Measurements from ENCODE around the gene RNF167. TPM values are rescaled to one million over a fixed set of nuclear protein-coding genes. Genes with fewer than 3 reads are reported as not detected.

Gene RNF167
- total RNA-seq, result 10 to 100 TPM; 23.1 to 37.6 TPM

DNA sequence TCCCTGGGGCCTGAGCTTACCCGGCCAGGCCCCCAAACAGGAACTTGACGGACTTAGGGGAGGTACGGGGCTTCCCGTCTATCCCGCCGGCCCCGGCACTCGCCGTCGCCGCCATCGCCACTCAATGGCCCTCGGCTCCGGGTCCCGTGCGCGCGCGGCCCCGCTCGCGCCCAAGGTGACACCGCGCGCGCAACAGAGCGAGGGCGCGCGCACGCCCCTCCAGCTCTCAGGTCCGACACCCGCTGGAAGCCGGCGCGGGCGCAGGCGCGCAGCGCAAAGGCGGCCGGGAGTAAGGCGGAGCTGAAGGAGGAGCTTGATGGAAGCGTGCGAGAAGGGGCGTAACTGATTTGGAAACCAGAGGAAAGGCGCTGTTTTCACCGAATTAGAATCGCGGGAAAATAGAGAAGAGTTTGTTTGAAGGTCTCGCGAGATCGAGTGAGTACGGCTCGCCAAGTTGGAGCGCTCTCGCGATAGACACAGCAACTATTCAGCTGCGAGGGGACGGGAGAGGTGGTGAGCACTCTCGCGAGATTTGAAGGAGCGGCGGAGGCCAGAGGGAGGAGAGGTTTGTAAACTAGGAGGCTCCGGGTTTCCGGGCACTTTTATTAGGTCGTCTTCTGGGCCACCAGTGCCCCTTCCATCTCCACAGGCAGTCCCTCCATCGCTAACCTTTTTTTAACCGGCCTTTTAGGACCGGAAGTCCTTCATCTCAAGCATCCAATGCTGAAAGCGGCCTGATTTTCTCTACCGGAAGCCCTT is at the start of gene RNF167, which contains the start of gene SLC25A11:
Gene RNF167 (plus strand): TSS at position 473 of the 759 bp plus-strand sequence. CDS start 642 bp downstream, outside the sequence.
Gene SLC25A11 (minus strand): TSS at position 251 of the 759 bp plus-strand sequence. CDS start 136 bp downstream, at position 115.
- H3K27me3 ChIP-seq, result no peaks in the 10 kb centered on the region
- peak within 1 kb of the TSS; percentile 78 to 92 for H3K4me3 ChIP-seq
- intact Hi-C loops (cut with DNase I), result no loop called here
- peak within 1 kb of the TSS; percentile 82 to 94 (median 91) for H3K27ac ChIP-seq
- no peaks in the 10 kb centered on the region for H3K9me3 ChIP-seq
- peaks cover 0 to 13% of the 10 kb centered on the region in 2 donors for H3K36me3 ChIP-seq (replicated peaks in 1 of 2; ENCODE audit: insufficient read depth in 1 of 2, low read depth in 2 of 2)
- WGBS, 2 donors, result 1% methylated on average over 45 to 72 of the region's 72 CpGs
- ATAC-seq (peak; percentile 90), DNase-seq (peak; percentile 95 to 99 (median 96))
- TF ChIP-seq POLR2A (IDR thresholded peaks at IDR 0.05), result peak in 2 of 3 donors; percentile 54 to 62
- TF ChIP-seq, protein P1, sequence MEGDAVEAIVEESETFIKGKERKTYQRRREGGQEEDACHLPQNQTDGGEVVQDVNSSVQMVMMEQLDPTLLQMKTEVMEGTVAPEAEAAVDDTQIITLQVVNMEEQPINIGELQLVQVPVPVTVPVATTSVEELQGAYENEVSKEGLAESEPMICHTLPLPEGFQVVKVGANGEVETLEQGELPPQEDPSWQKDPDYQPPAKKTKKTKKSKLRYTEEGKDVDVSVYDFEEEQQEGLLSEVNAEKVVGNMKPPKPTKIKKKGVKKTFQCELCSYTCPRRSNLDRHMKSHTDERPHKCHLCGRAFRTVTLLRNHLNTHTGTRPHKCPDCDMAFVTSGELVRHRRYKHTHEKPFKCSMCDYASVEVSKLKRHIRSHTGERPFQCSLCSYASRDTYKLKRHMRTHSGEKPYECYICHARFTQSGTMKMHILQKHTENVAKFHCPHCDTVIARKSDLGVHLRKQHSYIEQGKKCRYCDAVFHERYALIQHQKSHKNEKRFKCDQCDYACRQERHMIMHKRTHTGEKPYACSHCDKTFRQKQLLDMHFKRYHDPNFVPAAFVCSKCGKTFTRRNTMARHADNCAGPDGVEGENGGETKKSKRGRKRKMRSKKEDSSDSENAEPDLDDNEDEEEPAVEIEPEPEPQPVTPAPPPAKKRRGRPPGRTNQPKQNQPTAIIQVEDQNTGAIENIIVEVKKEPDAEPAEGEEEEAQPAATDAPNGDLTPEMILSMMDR (IDR thresholded peaks at IDR 0.05), result peak in 1 of 7 experiments; percentile 29
- H3K4me1 ChIP-seq, result peaks cover 28% of the 10 kb centered on the region

DNA sequence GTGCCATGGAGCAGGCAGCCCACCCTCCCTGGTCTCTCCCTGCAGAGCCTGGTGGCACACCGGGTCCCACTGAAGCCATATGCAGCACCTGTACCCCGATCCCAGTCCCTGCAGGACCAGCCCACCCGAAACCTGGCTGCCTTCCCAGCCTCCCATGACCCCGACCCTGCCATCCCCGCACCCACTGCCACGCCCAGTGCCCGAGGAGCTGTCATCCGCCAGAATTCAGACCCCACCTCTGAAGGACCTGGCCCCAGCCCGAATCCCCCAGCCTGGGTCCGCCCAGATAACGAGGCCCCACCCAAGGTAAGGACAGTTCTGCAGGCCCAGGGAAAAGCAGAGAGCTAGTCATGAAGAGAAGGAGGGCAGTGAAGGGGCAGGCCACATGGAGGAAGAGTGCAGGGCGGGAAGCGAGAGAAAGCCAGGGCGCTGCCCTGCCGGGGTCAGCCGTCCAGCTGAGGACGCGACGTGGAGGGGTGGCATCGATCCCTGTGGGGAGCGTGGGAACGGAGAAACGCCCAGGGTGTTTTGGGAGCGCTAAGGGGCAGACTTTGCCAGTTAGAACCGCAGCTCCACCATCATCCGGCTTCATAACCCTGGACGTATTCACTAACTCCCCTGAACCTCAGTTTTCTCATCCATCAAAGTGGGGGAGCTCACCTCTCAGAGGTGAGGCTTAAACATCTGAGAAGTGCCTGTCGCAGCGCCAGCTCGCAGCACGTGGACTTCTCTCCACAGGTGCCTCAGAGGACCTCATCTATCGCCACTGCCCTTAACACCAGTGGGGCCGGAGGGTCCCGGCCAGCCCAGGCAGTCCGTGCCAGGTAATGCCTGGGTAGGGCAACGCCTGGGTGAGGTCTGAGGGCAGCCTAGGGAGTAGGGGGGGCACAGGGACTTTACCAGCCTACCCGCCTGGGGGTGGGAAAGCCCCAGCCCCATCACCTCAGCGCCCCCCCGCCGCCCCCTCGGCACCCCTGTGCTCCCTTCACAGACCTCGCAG is 48.4 kb upstream of the RNF167 start:
- Histone ChIP-seq H3K9me3 (no peaks in the 10 kb centered on the region), H3K4me1 (no peaks in the 10 kb centered on the region), H3K4me3 (no peak overlapping the region), H3K36me3 (replicated peaks in 1 of 2; ENCODE audit: insufficient read depth in 1 of 2, low read depth in 2 of 2) (peaks cover 0 to 32% of the 10 kb centered on the region in 2 donors), H3K27ac (no peak overlapping the region), H3K27me3 (no peaks in the 10 kb centered on the region)
- no peak for ATAC-seq
- no peak for DNase-seq
- intact Hi-C loops (cut with DNase I), result loop anchor here (10.0 kb wide), 1 partner anchor 187 kb away; the partner anchor contains the start of gene PELP1
- TF ChIP-seq, protein P1 (IDR thresholded peaks at IDR 0.05), result no peak
- TF ChIP-seq POLR2A (IDR thresholded peaks at IDR 0.05), result no peak
- WGBS, 2 donors, result 90 to 91% methylated on average over 34 to 38 of the region's 42 CpGs

DNA sequence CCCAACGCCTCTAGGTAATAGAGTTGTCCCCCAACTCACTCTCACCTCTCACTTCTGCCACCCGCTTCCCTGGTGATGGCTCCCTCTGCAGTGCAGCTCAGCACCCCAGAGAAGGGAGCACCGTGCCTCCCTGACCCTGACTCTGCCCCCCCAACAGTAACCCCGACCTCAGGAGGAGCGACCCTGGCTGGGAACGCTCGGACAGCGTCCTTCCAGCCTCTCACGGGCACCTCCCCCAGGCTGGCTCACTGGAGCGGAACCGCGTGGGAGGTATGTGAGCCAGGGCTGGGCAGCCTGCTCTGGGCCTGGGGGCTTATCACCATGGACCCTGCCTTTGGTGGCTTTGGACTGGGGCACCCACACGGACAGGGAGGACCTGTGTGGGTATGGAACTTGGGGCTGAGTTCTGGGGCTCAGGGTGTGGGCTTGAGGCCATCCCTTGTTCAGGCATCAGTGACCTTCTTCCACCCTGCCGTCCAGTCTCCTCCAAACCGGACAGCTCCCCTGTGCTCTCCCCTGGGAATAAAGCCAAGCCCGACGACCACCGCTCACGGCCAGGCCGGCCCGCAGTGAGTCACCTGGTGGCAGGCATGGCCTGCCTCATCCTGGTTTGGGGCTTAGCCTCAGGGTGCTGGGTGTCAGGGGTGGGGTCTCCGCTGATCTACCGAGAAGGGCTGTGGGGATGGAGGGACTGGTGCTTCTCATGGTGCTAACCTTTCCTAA is 47.4 kb upstream of the RNF167 start:
- Histone ChIP-seq H3K4me3 (no peak overlapping the region), H3K36me3 (replicated peaks in 1 of 2; ENCODE audit: insufficient read depth in 1 of 2, low read depth in 2 of 2) (peaks cover 0 to 27% of the 10 kb centered on the region in 2 donors), H3K4me1 (no peaks in the 10 kb centered on the region), H3K27ac (no peak overlapping the region), H3K27me3 (no peaks in the 10 kb centered on the region), H3K9me3 (no peaks in the 10 kb centered on the region)
- DNase-seq (no peak), ATAC-seq (no peak)
- intact Hi-C loops (cut with DNase I), result loop anchor here (10.0 kb wide), 1 partner anchor 188 kb away; the partner anchor contains the start of gene PELP1
- WGBS, 2 donors, result 88% methylated on average over 4 to 22 of the region's 23 CpGs
- no peak for TF ChIP-seq POLR2A (IDR thresholded peaks at IDR 0.05)
- TF ChIP-seq, protein P1 (IDR thresholded peaks at IDR 0.05), result no peak

DNA sequence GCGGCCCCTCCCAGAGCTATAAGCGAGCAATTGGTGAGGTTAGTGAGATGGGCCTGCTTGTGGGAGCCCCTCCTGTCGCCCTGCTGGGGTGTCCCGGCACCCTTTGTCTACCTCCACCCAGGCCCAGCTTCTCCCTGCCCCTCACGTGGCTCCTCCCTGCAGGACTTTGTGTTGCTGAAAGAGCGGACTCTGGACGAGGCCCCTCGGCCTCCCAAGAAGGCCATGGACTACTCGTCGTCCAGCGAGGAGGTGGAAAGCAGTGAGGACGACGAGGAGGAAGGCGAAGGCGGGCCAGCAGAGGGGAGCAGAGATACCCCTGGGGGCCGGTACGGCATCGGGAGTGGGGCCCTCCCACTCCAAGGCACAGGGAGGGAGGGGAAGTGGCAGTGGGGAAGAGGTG is 46.8 kb upstream of the RNF167 start:
- no peak overlapping the region for H3K27ac ChIP-seq
- peaks cover 0 to 27% of the 10 kb centered on the region in 2 donors for H3K36me3 ChIP-seq (replicated peaks in 1 of 2; ENCODE audit: insufficient read depth in 1 of 2, low read depth in 2 of 2)
- no peak overlapping the region for H3K4me3 ChIP-seq
- no peaks in the 10 kb centered on the region for H3K9me3 ChIP-seq
- DNase-seq (no peak), ATAC-seq (no peak)
- 90 to 92% methylated on average over 18 of the region's 18 CpGs for WGBS, 2 donors
- intact Hi-C loops (cut with DNase I), result loop anchor here (10.0 kb wide), 1 partner anchor 188 kb away; the partner anchor contains the start of gene PELP1
- no peak for TF ChIP-seq POLR2A (IDR thresholded peaks at IDR 0.05)
- TF ChIP-seq, protein P1 (IDR thresholded peaks at IDR 0.05), result no peak
- H3K4me1 ChIP-seq, result peaks cover 3% of the 10 kb centered on the region
- H3K27me3 ChIP-seq, result no peaks in the 10 kb centered on the region
